GM23338 (cell line): ENCODE results near the gene CNTNAP2. TPM values are rescaled to one million over a fixed set of nuclear protein-coding genes. Genes with fewer than 3 reads are reported as not detected.

Source experiments
- ATAC-seq: fragments of 200-7000 bp; cut with Tn5 transposase; 3 replicates; pipeline ENCODE4 v1.9.1; 2020
- DNase-seq: peaks from one replicate; pipeline ENCODE4 v3.0.0-alpha.2; 2015; ENCODE audit warnings: low spot score
- H2AFZ ChIP-seq: fragments of 200-600 bp; sonication (generic); 2 replicates; pipeline ENCODE4 v1.8.0; 2016; ENCODE audit warnings: antibody characterized with exemption, mild to moderate bottlenecking, moderate library complexity
- H3F3A ChIP-seq: fragments of 200-600 bp; sonication (generic); replicated peaks from 2 replicates; pipeline ENCODE4 v1.8.0; 2017; ENCODE audit warnings: antibody characterized with exemption, mixed run types, low read depth
- H3K27ac ChIP-seq: fragments of 200-600 bp; sonication (generic); 2 replicates; pipeline ENCODE4 v1.6.1; 2016; ENCODE audit warnings: low read depth
- H3K27me3 ChIP-seq: fragments of 200-600 bp; sonication (generic); 2 replicates; pipeline ENCODE4 v1.8.0; 2016; ENCODE audit warnings: mild to moderate bottlenecking, mixed run types, moderate library complexity; ENCODE audit not compliant: insufficient read depth
- H3K36me3 ChIP-seq: fragments of 200-600 bp; sonication (generic); 2 replicates; pipeline ENCODE4 v1.8.0; 2016; ENCODE audit warnings: mild to moderate bottlenecking; ENCODE audit not compliant: insufficient read depth
- H3K4me1 ChIP-seq: fragments of 200-600 bp; sonication (generic); 2 replicates; pipeline ENCODE4 v1.8.0; 2016; ENCODE audit warnings: mild to moderate bottlenecking, moderate library complexity; ENCODE audit not compliant: insufficient read depth
- H3K4me2 ChIP-seq: fragments of 200-600 bp; sonication (generic); 2 replicates; pipeline ENCODE4 v1.7.1; 2017; ENCODE audit warnings: mixed run types
- H3K4me3 ChIP-seq: fragments of 200-600 bp; sonication (generic); 2 replicates; pipeline ENCODE4 v1.6.1; 2016; ENCODE audit warnings: mixed run types
- H3K79me2 ChIP-seq: fragments of 200-600 bp; sonication (generic); replicated peaks from 2 replicates; pipeline ENCODE4 v1.8.0; 2017; ENCODE audit warnings: mild to moderate bottlenecking; ENCODE audit not compliant: insufficient read depth
- H3K9me2 ChIP-seq: fragments of 200-600 bp; sonication (generic); 2 replicates; pipeline ENCODE4 v1.8.0; 2017; ENCODE audit not compliant: insufficient read depth
- H4K20me1 ChIP-seq: fragments of 200-600 bp; sonication (generic); replicated peaks from 2 replicates; pipeline ENCODE4 v1.8.0; 2017; ENCODE audit warnings: mild to moderate bottlenecking; ENCODE audit not compliant: insufficient read depth
- H3K27ac Mint-ChIP-seq: 2 replicates; pipeline ENCODE4 v1.8.0; 2020; ENCODE audit warnings: inconsistent platforms, mild to moderate bottlenecking, moderate library complexity, mixed read lengths
- H3K27me3 Mint-ChIP-seq: 3 replicates; pipeline ENCODE4 v1.8.0; 2022; ENCODE audit warnings: low read depth, mild to moderate bottlenecking, moderate library complexity, mixed read lengths, inconsistent platforms; ENCODE audit not compliant: insufficient read depth, poor library complexity
- H3K36me3 Mint-ChIP-seq: 3 replicates; pipeline ENCODE4 v1.8.0; 2021; ENCODE audit warnings: low read depth, mild to moderate bottlenecking, inconsistent platforms, moderate library complexity, mixed read lengths
- H3K4me1 Mint-ChIP-seq: 3 replicates; pipeline ENCODE4 v1.8.0; 2020; ENCODE audit warnings: mild to moderate bottlenecking, inconsistent platforms, mixed read lengths
- H3K4me3 Mint-ChIP-seq: 3 replicates; pipeline ENCODE4 v1.8.0; 2021; ENCODE audit warnings: moderate library complexity, mild to moderate bottlenecking, inconsistent platforms, mixed read lengths
- H3K9me3 Mint-ChIP-seq: 3 replicates; pipeline ENCODE4 v1.8.0; 2020; ENCODE audit warnings: moderate library complexity, mild to moderate bottlenecking, inconsistent platforms, mixed read lengths
- CREB1 ChIP-seq: fragments of 250-450 bp; sonication (Bioruptor Pico); IDR thresholded peaks from 2 replicates; pipeline ENCODE4 v1.5.0; 2020; ENCODE audit warnings: low read depth, mild to moderate bottlenecking, moderate library complexity
- EZH2 ChIP-seq: fragments of 200-600 bp; sonication (generic); IDR thresholded peaks from one replicate; pipeline ENCODE4 v1.8.0; 2017; ENCODE audit warnings: antibody characterized with exemption, mild to moderate bottlenecking, low read depth; ENCODE audit not compliant: unreplicated experiment
- EZH2phosphoT487 ChIP-seq: fragments of 200-600 bp; sonication (generic); IDR thresholded peaks from one replicate; pipeline ENCODE4 v1.8.1; 2018; ENCODE audit warnings: antibody characterized with exemption; ENCODE audit not compliant: unreplicated experiment
- JUNB ChIP-seq: IDR thresholded peaks from one replicate; pipeline ENCODE4 v1.6.1; 2016; ENCODE audit warnings: antibody characterized with exemption; ENCODE audit not compliant: unreplicated experiment
- NANOG ChIP-seq: IDR thresholded peaks from 2 replicates; pipeline ENCODE4 v1.6.1; 2016; ENCODE audit warnings: antibody characterized with exemption, borderline replicate concordance
- POLR2AphosphoS5 ChIP-seq: IDR thresholded peaks from 2 replicates; pipeline ENCODE4 v1.6.1; 2016; ENCODE audit warnings: antibody characterized with exemption, low read depth
- STAT1 ChIP-seq: IDR thresholded peaks from one replicate; pipeline ENCODE4 v1.6.1; 2016; ENCODE audit warnings: antibody characterized with exemption; ENCODE audit not compliant: unreplicated experiment
- ZNF114 ChIP-seq: fragments of 250-450 bp; sonication (Bioruptor Pico); IDR thresholded peaks from 2 replicates; pipeline ENCODE4 v1.5.0; 2020; ENCODE audit warnings: mild to moderate bottlenecking, moderate library complexity
- ZNF331 ChIP-seq: fragments of 250-450 bp; sonication (Bioruptor Pico); IDR thresholded peaks from 2 replicates; pipeline ENCODE4 v1.5.0; 2020; ENCODE audit warnings: low read depth, mild to moderate bottlenecking, moderate library complexity
- polyA plus RNA-seq: library from polyadenylated mRNA; unstranded; fragments of >200 nt; fragmentation: Nextera tagmentation; extraction: Ambion mirVana; gene quantifications from 2 replicates; pipeline ENCODE4 v1.2.1, GENCODE V29; 2016
- total RNA-seq: library from RNA; depleted of rRNA; stranded (reverse); fragments of >200 nt; shearing (Covaris generic); gene quantifications from 2 replicates; pipeline ENCODE4 v1.2.3, GENCODE V29; 2014
- TF ChIP-seq, protein P1 (sequence below): fragments of 250-450 bp; sonication (Bioruptor Pico); IDR thresholded peaks from 2 replicates; pipeline ENCODE4 v1.5.0; 2020; ENCODE audit warnings: mild to moderate bottlenecking, moderate library complexity
- TF ChIP-seq, protein P2 (sequence below): IDR thresholded peaks from one replicate; pipeline ENCODE4 v1.6.1; 2018; ENCODE audit warnings: antibody characterized with exemption; ENCODE audit not compliant: unreplicated experiment
- TF ChIP-seq, protein P3 (sequence below), 2 experiments: fragments of 200-600 bp in 1 of 2; sonication (generic) in 1 of 2; conservative IDR thresholded peaks; 2 replicates each; pipeline versions ENCODE4 v1.5.1 to v1.6.1; 2016 to 2017; ENCODE audit warnings: antibody characterized with exemption in 2 of 2, low read depth in 2 of 2, mild to moderate bottlenecking in 2 of 2, moderate library complexity in 1 of 2
- TF ChIP-seq, protein P4 (sequence below): IDR thresholded peaks from 2 replicates; pipeline ENCODE4 v1.6.1; 2016; ENCODE audit warnings: antibody characterized with exemption

The CNTNAP2 gene
- total and polyA plus RNA-seq, 2 experiments from 2014 or later, result 38.2 to 61.3 TPM

DNA sequence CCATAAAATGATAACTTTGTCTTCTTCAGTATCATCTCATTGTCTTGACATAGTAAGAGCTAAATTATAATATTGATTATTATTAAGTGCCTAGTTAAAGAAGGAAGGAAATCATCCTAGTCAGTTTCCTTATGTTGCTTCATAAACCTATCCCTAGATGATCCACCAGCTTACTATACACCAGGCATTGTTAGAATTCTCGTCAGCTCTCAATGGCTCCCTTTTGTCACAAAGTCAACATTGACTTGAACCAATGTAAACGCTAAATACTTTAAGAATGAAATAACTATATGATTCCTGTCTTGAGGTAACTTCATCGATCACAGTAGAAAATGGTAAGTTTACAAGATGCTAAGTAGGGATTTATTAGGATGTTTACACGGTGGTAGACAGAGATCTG is 1162.9 kb downstream of the CNTNAP2 start:
- Mint-ChIP-seq H3K9me3 (peaks cover 8% of the 10 kb centered on the region; the same call in 2 of the 3 replicates), H3K36me3 (no peaks in the 10 kb centered on the region), H3K27me3 (no peaks in the 10 kb centered on the region), H3K4me1 (peaks cover 4% of the 10 kb centered on the region; the same call in 1 of the 3 replicates), H3K4me3 (no peak overlapping the region), H3K27ac (no peak overlapping the region; the same call in 1 of the 2 replicates)
- Histone ChIP-seq H3F3A (no peaks in the 10 kb centered on the region), H3K4me3 (no peak overlapping the region), H3K27me3 (no peaks in the 10 kb centered on the region), H3K9me2 (no peaks in the 10 kb centered on the region), H2AFZ (no peak overlapping the region), H4K20me1 (no peaks in the 10 kb centered on the region), H3K4me1 (no peaks in the 10 kb centered on the region), H3K4me2 (no peak overlapping the region), H3K27ac (no peak overlapping the region), H3K79me2 (no peaks in the 10 kb centered on the region), H3K36me3 (no peaks in the 10 kb centered on the region)
- TF ChIP-seq, protein P1, sequence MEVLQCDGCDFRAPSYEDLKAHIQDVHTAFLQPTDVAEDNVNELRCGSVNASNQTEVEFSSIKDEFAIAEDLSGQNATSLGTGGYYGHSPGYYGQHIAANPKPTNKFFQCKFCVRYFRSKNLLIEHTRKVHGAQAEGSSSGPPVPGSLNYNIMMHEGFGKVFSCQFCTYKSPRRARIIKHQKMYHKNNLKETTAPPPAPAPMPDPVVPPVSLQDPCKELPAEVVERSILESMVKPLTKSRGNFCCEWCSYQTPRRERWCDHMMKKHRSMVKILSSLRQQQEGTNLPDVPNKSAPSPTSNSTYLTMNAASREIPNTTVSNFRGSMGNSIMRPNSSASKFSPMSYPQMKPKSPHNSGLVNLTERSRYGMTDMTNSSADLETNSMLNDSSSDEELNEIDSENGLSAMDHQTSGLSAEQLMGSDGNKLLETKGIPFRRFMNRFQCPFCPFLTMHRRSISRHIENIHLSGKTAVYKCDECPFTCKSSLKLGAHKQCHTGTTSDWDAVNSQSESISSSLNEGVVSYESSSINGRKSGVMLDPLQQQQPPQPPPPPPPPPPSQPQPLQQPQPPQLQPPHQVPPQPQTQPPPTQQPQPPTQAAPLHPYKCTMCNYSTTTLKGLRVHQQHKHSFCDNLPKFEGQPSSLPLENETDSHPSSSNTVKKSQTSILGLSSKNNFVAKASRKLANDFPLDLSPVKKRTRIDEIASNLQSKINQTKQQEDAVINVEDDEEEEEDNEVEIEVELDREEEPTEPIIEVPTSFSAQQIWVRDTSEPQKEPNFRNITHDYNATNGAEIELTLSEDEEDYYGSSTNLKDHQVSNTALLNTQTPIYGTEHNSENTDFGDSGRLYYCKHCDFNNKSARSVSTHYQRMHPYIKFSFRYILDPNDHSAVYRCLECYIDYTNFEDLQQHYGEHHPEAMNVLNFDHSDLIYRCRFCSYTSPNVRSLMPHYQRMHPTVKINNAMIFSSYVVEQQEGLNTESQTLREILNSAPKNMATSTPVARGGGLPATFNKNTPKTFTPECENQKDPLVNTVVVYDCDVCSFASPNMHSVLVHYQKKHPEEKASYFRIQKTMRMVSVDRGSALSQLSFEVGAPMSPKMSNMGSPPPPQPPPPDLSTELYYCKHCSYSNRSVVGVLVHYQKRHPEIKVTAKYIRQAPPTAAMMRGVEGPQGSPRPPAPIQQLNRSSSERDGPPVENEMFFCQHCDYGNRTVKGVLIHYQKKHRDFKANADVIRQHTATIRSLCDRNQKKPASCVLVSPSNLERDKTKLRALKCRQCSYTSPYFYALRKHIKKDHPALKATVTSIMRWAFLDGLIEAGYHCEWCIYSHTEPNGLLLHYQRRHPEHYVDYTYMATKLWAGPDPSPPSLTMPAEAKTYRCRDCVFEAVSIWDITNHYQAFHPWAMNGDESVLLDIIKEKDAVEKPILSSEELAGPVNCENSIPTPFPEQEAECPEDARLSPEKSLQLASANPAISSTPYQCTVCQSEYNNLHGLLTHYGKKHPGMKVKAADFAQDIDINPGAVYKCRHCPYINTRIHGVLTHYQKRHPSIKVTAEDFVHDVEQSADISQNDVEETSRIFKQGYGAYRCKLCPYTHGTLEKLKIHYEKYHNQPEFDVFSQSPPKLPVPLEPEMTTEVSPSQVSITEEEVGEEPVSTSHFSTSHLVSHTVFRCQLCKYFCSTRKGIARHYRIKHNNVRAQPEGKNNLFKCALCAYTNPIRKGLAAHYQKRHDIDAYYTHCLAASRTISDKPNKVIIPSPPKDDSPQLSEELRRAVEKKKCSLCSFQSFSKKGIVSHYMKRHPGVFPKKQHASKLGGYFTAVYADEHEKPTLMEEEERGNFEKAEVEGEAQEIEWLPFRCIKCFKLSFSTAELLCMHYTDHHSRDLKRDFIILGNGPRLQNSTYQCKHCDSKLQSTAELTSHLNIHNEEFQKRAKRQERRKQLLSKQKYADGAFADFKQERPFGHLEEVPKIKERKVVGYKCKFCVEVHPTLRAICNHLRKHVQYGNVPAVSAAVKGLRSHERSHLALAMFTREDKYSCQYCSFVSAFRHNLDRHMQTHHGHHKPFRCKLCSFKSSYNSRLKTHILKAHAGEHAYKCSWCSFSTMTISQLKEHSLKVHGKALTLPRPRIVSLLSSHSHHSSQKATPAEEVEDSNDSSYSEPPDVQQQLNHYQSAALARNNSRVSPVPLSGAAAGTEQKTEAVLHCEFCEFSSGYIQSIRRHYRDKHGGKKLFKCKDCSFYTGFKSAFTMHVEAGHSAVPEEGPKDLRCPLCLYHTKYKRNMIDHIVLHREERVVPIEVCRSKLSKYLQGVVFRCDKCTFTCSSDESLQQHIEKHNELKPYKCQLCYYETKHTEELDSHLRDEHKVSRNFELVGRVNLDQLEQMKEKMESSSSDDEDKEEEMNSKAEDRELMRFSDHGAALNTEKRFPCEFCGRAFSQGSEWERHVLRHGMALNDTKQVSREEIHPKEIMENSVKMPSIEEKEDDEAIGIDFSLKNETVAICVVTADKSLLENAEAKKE, result no peak
- TF ChIP-seq ZNF114 (CRISPR knock-in tag) (no peak), ZNF331 (CRISPR knock-in tag) (no peak), STAT1 (no peak), NANOG (no peak), EZH2 (no peak), EZH2phosphoT487 (no peak), CREB1 (CRISPR knock-in tag) (no peak), POLR2AphosphoS5 (no peak), JUNB (no peak)
- TF ChIP-seq, protein P2, sequence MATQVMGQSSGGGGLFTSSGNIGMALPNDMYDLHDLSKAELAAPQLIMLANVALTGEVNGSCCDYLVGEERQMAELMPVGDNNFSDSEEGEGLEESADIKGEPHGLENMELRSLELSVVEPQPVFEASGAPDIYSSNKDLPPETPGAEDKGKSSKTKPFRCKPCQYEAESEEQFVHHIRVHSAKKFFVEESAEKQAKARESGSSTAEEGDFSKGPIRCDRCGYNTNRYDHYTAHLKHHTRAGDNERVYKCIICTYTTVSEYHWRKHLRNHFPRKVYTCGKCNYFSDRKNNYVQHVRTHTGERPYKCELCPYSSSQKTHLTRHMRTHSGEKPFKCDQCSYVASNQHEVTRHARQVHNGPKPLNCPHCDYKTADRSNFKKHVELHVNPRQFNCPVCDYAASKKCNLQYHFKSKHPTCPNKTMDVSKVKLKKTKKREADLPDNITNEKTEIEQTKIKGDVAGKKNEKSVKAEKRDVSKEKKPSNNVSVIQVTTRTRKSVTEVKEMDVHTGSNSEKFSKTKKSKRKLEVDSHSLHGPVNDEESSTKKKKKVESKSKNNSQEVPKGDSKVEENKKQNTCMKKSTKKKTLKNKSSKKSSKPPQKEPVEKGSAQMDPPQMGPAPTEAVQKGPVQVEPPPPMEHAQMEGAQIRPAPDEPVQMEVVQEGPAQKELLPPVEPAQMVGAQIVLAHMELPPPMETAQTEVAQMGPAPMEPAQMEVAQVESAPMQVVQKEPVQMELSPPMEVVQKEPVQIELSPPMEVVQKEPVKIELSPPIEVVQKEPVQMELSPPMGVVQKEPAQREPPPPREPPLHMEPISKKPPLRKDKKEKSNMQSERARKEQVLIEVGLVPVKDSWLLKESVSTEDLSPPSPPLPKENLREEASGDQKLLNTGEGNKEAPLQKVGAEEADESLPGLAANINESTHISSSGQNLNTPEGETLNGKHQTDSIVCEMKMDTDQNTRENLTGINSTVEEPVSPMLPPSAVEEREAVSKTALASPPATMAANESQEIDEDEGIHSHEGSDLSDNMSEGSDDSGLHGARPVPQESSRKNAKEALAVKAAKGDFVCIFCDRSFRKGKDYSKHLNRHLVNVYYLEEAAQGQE, result no peak
- TF ChIP-seq, protein P3, sequence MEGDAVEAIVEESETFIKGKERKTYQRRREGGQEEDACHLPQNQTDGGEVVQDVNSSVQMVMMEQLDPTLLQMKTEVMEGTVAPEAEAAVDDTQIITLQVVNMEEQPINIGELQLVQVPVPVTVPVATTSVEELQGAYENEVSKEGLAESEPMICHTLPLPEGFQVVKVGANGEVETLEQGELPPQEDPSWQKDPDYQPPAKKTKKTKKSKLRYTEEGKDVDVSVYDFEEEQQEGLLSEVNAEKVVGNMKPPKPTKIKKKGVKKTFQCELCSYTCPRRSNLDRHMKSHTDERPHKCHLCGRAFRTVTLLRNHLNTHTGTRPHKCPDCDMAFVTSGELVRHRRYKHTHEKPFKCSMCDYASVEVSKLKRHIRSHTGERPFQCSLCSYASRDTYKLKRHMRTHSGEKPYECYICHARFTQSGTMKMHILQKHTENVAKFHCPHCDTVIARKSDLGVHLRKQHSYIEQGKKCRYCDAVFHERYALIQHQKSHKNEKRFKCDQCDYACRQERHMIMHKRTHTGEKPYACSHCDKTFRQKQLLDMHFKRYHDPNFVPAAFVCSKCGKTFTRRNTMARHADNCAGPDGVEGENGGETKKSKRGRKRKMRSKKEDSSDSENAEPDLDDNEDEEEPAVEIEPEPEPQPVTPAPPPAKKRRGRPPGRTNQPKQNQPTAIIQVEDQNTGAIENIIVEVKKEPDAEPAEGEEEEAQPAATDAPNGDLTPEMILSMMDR (conservative IDR thresholded peaks at IDR 0.05; ENCODE audit: low read depth in 2 of 2), result no peak
- TF ChIP-seq, protein P4, sequence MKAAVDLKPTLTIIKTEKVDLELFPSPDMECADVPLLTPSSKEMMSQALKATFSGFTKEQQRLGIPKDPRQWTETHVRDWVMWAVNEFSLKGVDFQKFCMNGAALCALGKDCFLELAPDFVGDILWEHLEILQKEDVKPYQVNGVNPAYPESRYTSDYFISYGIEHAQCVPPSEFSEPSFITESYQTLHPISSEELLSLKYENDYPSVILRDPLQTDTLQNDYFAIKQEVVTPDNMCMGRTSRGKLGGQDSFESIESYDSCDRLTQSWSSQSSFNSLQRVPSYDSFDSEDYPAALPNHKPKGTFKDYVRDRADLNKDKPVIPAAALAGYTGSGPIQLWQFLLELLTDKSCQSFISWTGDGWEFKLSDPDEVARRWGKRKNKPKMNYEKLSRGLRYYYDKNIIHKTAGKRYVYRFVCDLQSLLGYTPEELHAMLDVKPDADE, result no peak
- no peak for ATAC-seq
- DNase-seq, result no peak
